Measurements from ENCODE around the gene SNCB.

Gene SNCB

DNA sequence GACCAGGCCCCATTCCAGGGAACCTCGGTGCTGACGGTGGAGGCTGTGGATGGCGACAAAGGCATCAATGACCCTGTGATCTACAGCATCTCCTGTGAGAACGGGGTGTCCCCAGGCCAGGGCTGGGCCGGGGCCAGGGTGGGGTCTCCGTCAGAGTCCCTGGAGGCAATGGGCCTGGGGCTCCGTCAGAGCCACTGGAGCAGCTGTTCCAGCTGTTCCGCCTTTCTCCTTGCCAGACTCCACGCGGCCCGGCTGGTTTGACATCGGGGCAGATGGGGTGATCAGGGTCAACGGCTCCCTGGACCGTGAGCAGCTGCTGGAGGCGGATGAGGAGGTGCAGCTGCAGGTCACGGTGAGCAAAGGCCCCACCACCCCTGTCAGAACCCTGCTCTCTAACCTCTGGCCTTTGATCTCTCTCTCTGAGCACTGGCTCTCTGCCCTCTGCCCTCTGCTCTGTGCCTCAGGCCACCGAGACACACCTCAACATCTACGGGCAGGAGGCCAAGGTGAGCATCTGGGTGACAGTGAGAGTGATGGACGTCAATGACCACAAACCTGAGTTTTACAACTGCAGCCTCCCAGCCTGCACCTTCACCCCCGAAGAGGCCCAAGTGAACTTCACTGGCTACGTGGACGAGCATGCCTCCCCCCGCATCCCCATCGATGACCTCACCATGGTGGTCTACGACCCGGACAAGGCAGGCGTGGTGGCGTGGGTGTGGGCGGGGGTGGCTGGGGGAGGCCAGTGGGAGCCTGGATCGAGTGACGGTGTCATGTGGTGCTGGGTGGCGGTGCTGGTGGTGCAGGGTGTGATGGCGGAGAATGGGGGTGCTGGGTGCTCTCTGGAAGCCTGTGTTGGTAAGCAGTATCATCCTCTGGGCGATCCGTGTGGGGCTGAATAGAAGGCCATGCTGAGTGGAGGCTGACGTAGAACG, 54.6 kb downstream of the SNCB start:
- Histone ChIP-seq H3K9me3 (ENCODE audit: low read length) (no peaks in the 10 kb centered on the region), H3K27ac (ENCODE audit: low read depth, low read length) (no peak overlapping the region), H3K27me3 (ENCODE audit: control insufficient read depth in 1 of 2, insufficient read depth in 2 of 2, low read length in 2 of 2) (no peaks in the 10 kb centered on the region), H3K36me3 (ENCODE audit: insufficient read depth, low read length) (no peaks in the 10 kb centered on the region), H3K4me3 (ENCODE audit: low read depth in 1 of 2, low read length in 2 of 2) (no peak overlapping the region), H3K4me1 (ENCODE audit: insufficient read depth, low read length) (no peaks in the 10 kb centered on the region), H3K9ac (ENCODE audit: low read length) (no peak overlapping the region)

DNA sequence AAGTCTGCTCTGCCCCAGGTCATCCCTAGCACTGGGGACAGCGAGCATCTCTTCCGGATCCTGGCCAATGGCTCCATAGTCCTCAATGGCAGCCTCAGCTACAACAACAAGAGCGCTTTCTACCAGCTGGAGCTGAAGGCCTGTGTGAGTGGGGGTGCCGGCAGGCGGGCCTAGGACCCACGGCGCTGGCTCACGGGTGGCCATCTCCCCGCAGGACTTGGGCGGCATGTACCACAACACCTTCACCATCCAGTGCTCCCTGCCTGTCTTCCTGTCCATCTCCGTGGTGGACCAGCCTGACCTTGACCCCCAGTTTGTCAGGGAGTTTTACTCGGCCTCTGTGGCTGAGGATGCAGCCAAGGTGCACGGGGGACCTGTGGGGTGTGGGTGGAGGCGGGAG, 55.3 kb downstream of the SNCB start:
- Histone ChIP-seq H3K27ac (ENCODE audit: low read depth, low read length) (no peak overlapping the region), H3K4me3 (ENCODE audit: low read depth in 1 of 2, low read length in 2 of 2) (no peak overlapping the region), H3K9ac (ENCODE audit: low read length) (no peak overlapping the region), H3K27me3 (ENCODE audit: control insufficient read depth in 1 of 2, insufficient read depth in 2 of 2, low read length in 2 of 2) (no peaks in the 10 kb centered on the region), H3K36me3 (ENCODE audit: insufficient read depth, low read length) (no peaks in the 10 kb centered on the region), H3K4me1 (ENCODE audit: insufficient read depth, low read length) (no peaks in the 10 kb centered on the region), H3K9me3 (ENCODE audit: low read length) (no peaks in the 10 kb centered on the region)

DNA sequence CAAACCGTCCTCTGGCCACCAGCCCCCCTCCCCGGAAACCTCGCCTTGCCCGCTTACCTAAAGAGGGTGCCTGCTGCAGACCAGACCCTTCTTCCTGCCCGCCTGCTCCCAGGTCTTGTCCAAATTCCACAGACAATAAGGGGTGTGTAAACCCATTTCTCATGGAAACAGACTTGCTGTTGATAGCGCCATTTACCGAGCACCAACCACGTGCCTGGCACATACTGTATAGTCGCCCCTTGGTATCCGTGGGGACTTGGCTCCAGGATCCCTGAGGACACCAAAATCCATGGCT, 56.1 kb downstream of the SNCB start:
- H3K9me3 ChIP-seq (ENCODE audit: low read length) = no peaks in the 10 kb centered on the region
- no peak overlapping the region for H3K4me3 ChIP-seq (ENCODE audit: low read depth in 1 of 2, low read length in 2 of 2)
- no peaks in the 10 kb centered on the region for H3K4me1 ChIP-seq (ENCODE audit: insufficient read depth, low read length)
- no peaks in the 10 kb centered on the region for H3K27me3 ChIP-seq (ENCODE audit: control insufficient read depth in 1 of 2, insufficient read depth in 2 of 2, low read length in 2 of 2)
- H3K27ac ChIP-seq (ENCODE audit: low read depth, low read length) = no peak overlapping the region
- no peak overlapping the region for H3K9ac ChIP-seq (ENCODE audit: low read length)
- H3K36me3 ChIP-seq (ENCODE audit: insufficient read depth, low read length) = no peaks in the 10 kb centered on the region

DNA sequence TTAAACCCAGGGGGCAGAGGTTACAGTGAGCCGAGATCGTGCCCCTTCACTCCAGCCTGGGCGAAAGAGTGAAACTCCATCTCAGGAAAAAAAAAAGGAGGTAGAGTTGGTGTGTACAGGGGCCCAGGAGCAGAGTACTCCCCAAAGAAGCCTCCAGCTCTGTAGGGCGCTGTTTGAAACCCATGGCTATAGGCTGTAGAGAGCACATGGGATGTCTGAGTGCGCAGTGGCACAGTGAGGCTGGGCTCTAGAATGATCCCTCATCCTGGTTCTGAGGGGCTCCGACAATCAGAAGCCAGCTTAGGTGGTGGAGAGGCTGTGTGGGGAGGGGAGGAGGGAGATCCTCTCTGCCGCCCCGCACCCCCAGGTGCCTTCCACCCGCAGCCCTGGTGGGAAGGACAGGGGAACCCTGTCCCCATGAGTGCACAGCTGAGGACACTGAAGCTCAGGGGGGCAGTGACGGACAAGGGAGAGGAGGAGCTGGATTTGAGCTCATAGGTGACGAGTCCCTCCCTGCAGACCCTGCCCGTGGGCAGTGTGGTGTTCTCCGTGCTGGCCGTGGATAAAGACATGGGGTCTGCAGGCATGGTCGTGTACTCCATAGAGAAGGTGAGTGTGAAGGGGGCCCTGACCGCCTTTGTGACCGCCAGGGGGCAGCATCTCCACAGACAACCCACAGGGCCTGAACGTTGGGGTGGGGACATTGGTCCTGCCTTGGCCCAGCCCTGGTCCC, 56.6 kb downstream of the SNCB start:
- Histone ChIP-seq H3K9me3 (ENCODE audit: low read length) (no peaks in the 10 kb centered on the region), H3K27me3 (ENCODE audit: control insufficient read depth in 1 of 2, insufficient read depth in 2 of 2, low read length in 2 of 2) (peaks cover 0 to under 1% of the 10 kb centered on the region in 2 donors), H3K4me3 (ENCODE audit: low read depth in 1 of 2, low read length in 2 of 2) (no peak overlapping the region), H3K4me1 (ENCODE audit: insufficient read depth, low read length) (no peaks in the 10 kb centered on the region), H3K36me3 (ENCODE audit: insufficient read depth, low read length) (no peaks in the 10 kb centered on the region), H3K9ac (ENCODE audit: low read length) (no peak overlapping the region), H3K27ac (ENCODE audit: low read depth, low read length) (no peak overlapping the region)
